Measurements from ENCODE around the gene WIPF2.

DNA sequence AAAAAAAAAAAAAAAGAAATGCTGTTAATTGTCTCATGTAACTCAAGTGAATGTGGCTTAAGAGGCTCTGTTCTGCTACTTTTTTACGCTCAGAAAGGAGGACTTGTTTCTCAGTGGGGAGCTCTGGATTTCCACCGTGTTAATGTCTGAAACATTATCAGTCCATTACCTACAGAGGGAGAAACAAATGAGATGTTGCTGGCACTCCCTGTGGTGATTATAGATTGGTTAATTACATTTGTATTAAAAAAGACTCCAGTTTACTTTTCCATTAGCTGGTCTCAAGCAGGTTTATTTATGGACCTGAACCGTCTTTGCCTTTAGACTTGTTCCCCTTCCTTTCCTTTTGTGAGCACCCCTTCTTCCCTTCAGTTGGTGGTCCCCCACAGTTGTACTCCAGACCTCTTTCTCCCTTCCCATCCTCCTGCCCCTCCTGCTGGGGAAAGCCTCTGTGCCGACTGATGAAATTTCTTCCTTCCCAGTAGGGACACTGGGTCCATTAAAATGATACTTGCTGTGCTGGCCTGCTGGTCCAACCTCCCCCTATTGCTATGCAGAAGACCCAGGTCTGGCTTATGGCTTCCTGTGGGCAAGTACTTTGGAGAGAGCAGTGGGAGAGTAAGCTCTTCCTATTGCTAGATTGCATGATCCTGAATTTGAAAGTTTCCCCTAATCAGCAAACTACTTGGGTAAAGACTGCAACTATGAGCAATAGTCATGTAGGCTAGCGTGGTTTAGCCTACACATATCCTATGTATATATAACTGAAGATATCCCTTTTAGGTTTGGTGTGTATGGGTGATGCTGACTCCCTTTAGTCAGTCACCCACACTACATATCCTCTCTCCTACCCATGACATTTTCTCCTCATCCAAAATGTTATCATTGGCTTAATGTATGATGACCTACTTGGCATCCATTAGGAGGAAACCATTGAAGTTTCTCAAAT lies 76.7 kb downstream of the WIPF2 start:
- TF ChIP-seq CTCF (IDR thresholded peaks at IDR 0.05) (no peak), POLR2A (IDR thresholded peaks at IDR 0.05) (no peak)
